Tibial nerve (tissue), 4 donors: Measurements from ENCODE around the gene PRAF2.

Experiments used
- EP300 ChIP-seq, 2 donors: sonication (generic); formaldehyde crosslinking; IDR thresholded peaks; one replicate each; pipeline ENCODE4 v1.6.1; 2017; ENCODE audit warnings: antibody characterized with exemption in 2 of 2, mild to moderate bottlenecking in 1 of 2
- POLR2A ChIP-seq, 2 donors: fragments of 450-650 bp; IDR thresholded peaks; one replicate each; pipeline ENCODE4 v1.6.1; 2017; ENCODE audit warnings: antibody characterized with exemption in 2 of 2, mild to moderate bottlenecking in 2 of 2, moderate library complexity in 2 of 2
- TF ChIP-seq, protein P1 (sequence below), 5 experiments: fragments of 200-600 bp in 3 of 5; fragments of 450-650 bp in 2 of 5; sonication (generic) in 3 of 5; IDR thresholded peaks; one replicate each; pipeline ENCODE4 v1.5.1; 2016 to 2019; ENCODE audit warnings: antibody characterized with exemption in 5 of 5, mild to moderate bottlenecking in 3 of 5, moderate library complexity in 2 of 5

DNA sequence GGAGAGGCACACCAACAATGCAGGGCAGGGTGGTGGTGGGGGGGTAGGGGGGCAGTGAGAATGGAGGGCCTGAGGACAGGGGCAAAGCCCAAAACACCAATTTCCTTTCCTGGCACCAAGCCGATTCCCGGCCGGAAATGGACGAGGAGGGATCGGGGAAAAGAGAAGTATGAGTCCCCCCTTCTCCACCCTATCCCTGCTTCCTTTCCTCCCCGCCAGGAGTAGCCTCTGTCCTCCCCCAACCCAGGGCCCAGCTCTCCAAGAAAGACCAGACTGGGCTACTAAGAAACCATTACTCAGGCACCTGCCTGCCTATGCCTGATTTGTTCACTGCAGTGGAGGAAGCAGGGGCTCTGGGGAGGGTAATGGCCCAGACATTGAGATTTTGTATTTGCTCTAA lies 14.6 kb downstream of the PRAF2 start:
- TF ChIP-seq, protein P1, sequence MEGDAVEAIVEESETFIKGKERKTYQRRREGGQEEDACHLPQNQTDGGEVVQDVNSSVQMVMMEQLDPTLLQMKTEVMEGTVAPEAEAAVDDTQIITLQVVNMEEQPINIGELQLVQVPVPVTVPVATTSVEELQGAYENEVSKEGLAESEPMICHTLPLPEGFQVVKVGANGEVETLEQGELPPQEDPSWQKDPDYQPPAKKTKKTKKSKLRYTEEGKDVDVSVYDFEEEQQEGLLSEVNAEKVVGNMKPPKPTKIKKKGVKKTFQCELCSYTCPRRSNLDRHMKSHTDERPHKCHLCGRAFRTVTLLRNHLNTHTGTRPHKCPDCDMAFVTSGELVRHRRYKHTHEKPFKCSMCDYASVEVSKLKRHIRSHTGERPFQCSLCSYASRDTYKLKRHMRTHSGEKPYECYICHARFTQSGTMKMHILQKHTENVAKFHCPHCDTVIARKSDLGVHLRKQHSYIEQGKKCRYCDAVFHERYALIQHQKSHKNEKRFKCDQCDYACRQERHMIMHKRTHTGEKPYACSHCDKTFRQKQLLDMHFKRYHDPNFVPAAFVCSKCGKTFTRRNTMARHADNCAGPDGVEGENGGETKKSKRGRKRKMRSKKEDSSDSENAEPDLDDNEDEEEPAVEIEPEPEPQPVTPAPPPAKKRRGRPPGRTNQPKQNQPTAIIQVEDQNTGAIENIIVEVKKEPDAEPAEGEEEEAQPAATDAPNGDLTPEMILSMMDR (IDR thresholded peaks at IDR 0.05): no peak
- TF ChIP-seq EP300 (IDR thresholded peaks at IDR 0.05) (no peak), POLR2A (IDR thresholded peaks at IDR 0.05) (no peak)
